ENCODE results near the gene EOMES.
A peak's percentile ranks its signal among the peaks of the same experiment; 100 is the strongest.

The EOMES gene

GRCh38 chr3:27680517-27681246 lies 41.4 kb downstream of the EOMES start:
- H3K4me3 ChIP-seq (ENCODE audit: extremely low read depth, insufficient read depth, low read length, poor library complexity, severe bottlenecking), result no peak overlapping the region
- peaks cover 5% of the 10 kb centered on the region for H3K4me1 ChIP-seq (ENCODE audit: control insufficient read depth, insufficient read depth, low read length, poor library complexity, severe bottlenecking)
- peak overlapping the region; percentile 36 for H3K27ac ChIP-seq (ENCODE audit: low read depth, low read length, severe bottlenecking)
- no peaks in the 10 kb centered on the region for H3K9me3 ChIP-seq (ENCODE audit: control insufficient read depth, low read length)
- no peaks in the 10 kb centered on the region for H3K36me3 ChIP-seq (ENCODE audit: control insufficient read depth, insufficient read depth, low read length)
- WGBS, 2 experiments (ENCODE audit: insufficient coverage in 2 of 2), result 20 to 38% methylated on average over 2 to 4 of the region's 5 CpGs

- no peaks in the 10 kb centered on the region for H3K36me3 ChIP-seq (ENCODE audit: control insufficient read depth, insufficient read depth, low read length)
- no peaks in the 10 kb centered on the region for H3K9me3 ChIP-seq (ENCODE audit: control insufficient read depth, low read length)
- H3K4me3 ChIP-seq (ENCODE audit: extremely low read depth, insufficient read depth, low read length, poor library complexity, severe bottlenecking), result no peak overlapping the region
- peaks cover 5% of the 10 kb centered on the region for H3K4me1 ChIP-seq (ENCODE audit: control insufficient read depth, insufficient read depth, low read length, poor library complexity, severe bottlenecking)
- WGBS, 2 experiments (ENCODE audit: insufficient coverage in 2 of 2), result 86 to 100% methylated on average over 1 of the region's 1 CpG
- H3K27ac ChIP-seq (ENCODE audit: low read depth, low read length, severe bottlenecking), result no peak overlapping the region
Observed at GRCh38 chr3:27679691-27680090, 42.4 kb downstream of the EOMES start.

- Histone ChIP-seq H3K9me3 (ENCODE audit: control insufficient read depth, low read length) (no peaks in the 10 kb centered on the region), H3K4me1 (ENCODE audit: control insufficient read depth, insufficient read depth, low read length, poor library complexity, severe bottlenecking) (peaks cover 5% of the 10 kb centered on the region), H3K36me3 (ENCODE audit: control insufficient read depth, insufficient read depth, low read length) (no peaks in the 10 kb centered on the region), H3K27ac (ENCODE audit: low read depth, low read length, severe bottlenecking) (no peak overlapping the region), H3K4me3 (ENCODE audit: extremely low read depth, insufficient read depth, low read length, poor library complexity, severe bottlenecking) (no peak overlapping the region)
Observed at GRCh38 chr3:27678234-27678633, 43.9 kb downstream of the EOMES start.

GRCh38 chr3:27677565-27677964 lies 44.6 kb downstream of the EOMES start:
- no peaks in the 10 kb centered on the region for H3K9me3 ChIP-seq (ENCODE audit: control insufficient read depth, low read length)
- H3K4me1 ChIP-seq (ENCODE audit: control insufficient read depth, insufficient read depth, low read length, poor library complexity, severe bottlenecking), result peaks cover 5% of the 10 kb centered on the region
- WGBS, 2 experiments (ENCODE audit: insufficient coverage in 2 of 2), result no CpG with 5 or more reads among the region's 3 CpGs
- no peak overlapping the region for H3K4me3 ChIP-seq (ENCODE audit: extremely low read depth, insufficient read depth, low read length, poor library complexity, severe bottlenecking)
- H3K27ac ChIP-seq (ENCODE audit: low read depth, low read length, severe bottlenecking), result no peak overlapping the region
- H3K36me3 ChIP-seq (ENCODE audit: control insufficient read depth, insufficient read depth, low read length), result no peaks in the 10 kb centered on the region

GRCh38 chr3:27675287-27675686 lies 46.8 kb downstream of the EOMES start:
- no peaks in the 10 kb centered on the region for H3K36me3 ChIP-seq (ENCODE audit: control insufficient read depth, insufficient read depth, low read length)
- no peaks in the 10 kb centered on the region for H3K4me1 ChIP-seq (ENCODE audit: control insufficient read depth, insufficient read depth, low read length, poor library complexity, severe bottlenecking)
- WGBS, 2 experiments (ENCODE audit: insufficient coverage in 2 of 2), result 100% methylated on average over 2 of the region's 3 CpGs; no CpG with 5 or more reads in 1 of the 2 experiments
- H3K4me3 ChIP-seq (ENCODE audit: extremely low read depth, insufficient read depth, low read length, poor library complexity, severe bottlenecking), result no peak overlapping the region
- H3K9me3 ChIP-seq (ENCODE audit: control insufficient read depth, low read length), result no peaks in the 10 kb centered on the region
- no peak overlapping the region for H3K27ac ChIP-seq (ENCODE audit: low read depth, low read length, severe bottlenecking)

DNA sequence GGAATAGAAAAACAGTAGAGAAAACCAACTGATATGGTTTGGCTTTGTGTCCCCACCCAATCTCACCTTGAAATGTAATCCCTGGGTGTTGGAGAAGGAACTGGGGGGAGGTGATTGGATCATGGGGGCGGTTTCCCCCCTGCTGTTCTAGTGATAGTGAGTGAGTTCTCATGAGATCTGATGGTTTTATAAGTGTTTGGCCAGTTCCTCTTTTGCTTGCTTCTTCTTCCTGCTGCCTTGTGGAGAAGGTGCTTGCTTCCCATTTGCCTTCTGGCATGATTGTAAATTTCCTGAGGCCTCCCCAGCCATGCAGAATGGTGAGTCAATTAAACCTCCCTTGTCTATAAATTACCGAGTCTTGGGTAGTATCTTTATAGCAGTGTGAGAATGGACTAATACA lies 48.4 kb downstream of the EOMES start:
- H3K27ac ChIP-seq (ENCODE audit: low read depth, low read length, severe bottlenecking), result no peak overlapping the region
- no peaks in the 10 kb centered on the region for H3K4me1 ChIP-seq (ENCODE audit: control insufficient read depth, insufficient read depth, low read length, poor library complexity, severe bottlenecking)
- no peak overlapping the region for H3K4me3 ChIP-seq (ENCODE audit: extremely low read depth, insufficient read depth, low read length, poor library complexity, severe bottlenecking)
- WGBS, 2 experiments (ENCODE audit: insufficient coverage in 2 of 2), result no CpG with 5 or more reads among the region's 2 CpGs
- H3K36me3 ChIP-seq (ENCODE audit: control insufficient read depth, insufficient read depth, low read length), result no peaks in the 10 kb centered on the region
- H3K9me3 ChIP-seq (ENCODE audit: control insufficient read depth, low read length), result no peaks in the 10 kb centered on the region

DNA sequence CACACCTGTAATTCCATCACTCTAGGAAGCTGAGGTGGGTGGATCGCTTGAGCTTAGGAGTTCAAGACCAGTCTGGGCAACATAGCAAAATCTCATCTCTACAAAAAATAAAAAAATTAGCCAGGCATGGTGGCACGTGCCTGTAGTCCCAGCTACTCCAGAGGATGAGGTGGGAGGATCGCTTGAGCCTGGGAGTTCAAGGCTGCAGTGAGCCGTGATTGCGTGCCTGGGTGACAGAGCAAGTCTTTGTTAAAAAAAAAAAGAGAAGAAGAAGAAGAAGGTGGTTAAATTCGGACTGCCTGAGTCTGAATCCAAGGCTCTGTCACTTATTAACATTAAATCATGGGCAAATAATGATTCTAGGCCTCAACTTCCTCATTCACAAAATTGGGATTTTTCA lies 51.0 kb downstream of the EOMES start:
- Histone ChIP-seq H3K4me1 (ENCODE audit: control insufficient read depth, insufficient read depth, low read length, poor library complexity, severe bottlenecking) (peaks cover 8% of the 10 kb centered on the region), H3K9me3 (ENCODE audit: control insufficient read depth, low read length) (no peaks in the 10 kb centered on the region), H3K27ac (ENCODE audit: low read depth, low read length, severe bottlenecking) (no peak overlapping the region), H3K36me3 (ENCODE audit: control insufficient read depth, insufficient read depth, low read length) (no peaks in the 10 kb centered on the region), H3K4me3 (ENCODE audit: extremely low read depth, insufficient read depth, low read length, poor library complexity, severe bottlenecking) (no peak overlapping the region)
- WGBS, 2 experiments (ENCODE audit: insufficient coverage in 2 of 2), result 74% methylated on average over 5 of the region's 6 CpGs; no CpG with 5 or more reads in 1 of the 2 experiments

- Histone ChIP-seq H3K4me3 (ENCODE audit: extremely low read depth, insufficient read depth, low read length, poor library complexity, severe bottlenecking) (no peak overlapping the region), H3K36me3 (ENCODE audit: control insufficient read depth, insufficient read depth, low read length) (no peaks in the 10 kb centered on the region), H3K9me3 (ENCODE audit: control insufficient read depth, low read length) (no peaks in the 10 kb centered on the region), H3K4me1 (ENCODE audit: control insufficient read depth, insufficient read depth, low read length, poor library complexity, severe bottlenecking) (peaks cover 8% of the 10 kb centered on the region), H3K27ac (ENCODE audit: low read depth, low read length, severe bottlenecking) (no peak overlapping the region)
Observed at GRCh38 chr3:27670619-27671018, 51.5 kb downstream of the EOMES start.

DNA sequence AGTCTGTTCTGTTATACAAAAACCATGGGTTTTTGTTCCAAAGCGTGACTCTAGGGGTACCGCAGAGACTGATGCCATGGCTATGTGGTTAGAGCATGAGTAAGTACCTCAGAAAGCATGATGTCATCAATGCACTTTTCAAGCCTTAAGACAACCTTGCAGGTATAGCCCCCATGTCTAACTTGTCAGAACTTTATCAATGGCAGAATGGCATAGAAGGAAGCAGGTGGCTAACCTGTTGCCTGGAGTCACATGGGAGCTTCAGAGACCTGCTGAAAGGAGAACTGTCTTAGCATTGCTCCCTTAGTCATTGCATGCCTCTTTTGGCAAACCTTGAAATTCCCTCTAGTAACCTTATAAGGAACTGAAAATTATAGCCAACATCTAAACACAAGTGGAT lies 52.5 kb downstream of the EOMES start:
- Histone ChIP-seq H3K36me3 (ENCODE audit: control insufficient read depth, insufficient read depth, low read length) (no peaks in the 10 kb centered on the region), H3K9me3 (ENCODE audit: control insufficient read depth, low read length) (no peaks in the 10 kb centered on the region), H3K27ac (ENCODE audit: low read depth, low read length, severe bottlenecking) (no peak overlapping the region), H3K4me3 (ENCODE audit: extremely low read depth, insufficient read depth, low read length, poor library complexity, severe bottlenecking) (no peak overlapping the region), H3K4me1 (ENCODE audit: control insufficient read depth, insufficient read depth, low read length, poor library complexity, severe bottlenecking) (peaks cover 8% of the 10 kb centered on the region)
- WGBS, 2 experiments (ENCODE audit: insufficient coverage in 2 of 2), result 81% methylated on average over 2 of the region's 2 CpGs; no CpG with 5 or more reads in 1 of the 2 experiments

- Histone ChIP-seq H3K4me3 (ENCODE audit: extremely low read depth, insufficient read depth, low read length, poor library complexity, severe bottlenecking) (no peak overlapping the region), H3K9me3 (ENCODE audit: control insufficient read depth, low read length) (no peaks in the 10 kb centered on the region), H3K27ac (ENCODE audit: low read depth, low read length, severe bottlenecking) (no peak overlapping the region), H3K36me3 (ENCODE audit: control insufficient read depth, insufficient read depth, low read length) (no peaks in the 10 kb centered on the region), H3K4me1 (ENCODE audit: control insufficient read depth, insufficient read depth, low read length, poor library complexity, severe bottlenecking) (peaks cover 8% of the 10 kb centered on the region)
- 48 to 58% methylated on average over 2 of the region's 2 CpGs for WGBS, 2 experiments (ENCODE audit: insufficient coverage in 2 of 2)
Observed at GRCh38 chr3:27667751-27668150, 54.4 kb downstream of the EOMES start.

- H3K9me3 ChIP-seq (ENCODE audit: control insufficient read depth, low read length), result no peaks in the 10 kb centered on the region
- 26 to 37% methylated on average over 3 of the region's 3 CpGs for WGBS, 2 experiments (ENCODE audit: insufficient coverage in 2 of 2)
- H3K27ac ChIP-seq (ENCODE audit: low read depth, low read length, severe bottlenecking), result peak overlapping the region; percentile 53
- H3K4me3 ChIP-seq (ENCODE audit: extremely low read depth, insufficient read depth, low read length, poor library complexity, severe bottlenecking), result no peak overlapping the region
- H3K36me3 ChIP-seq (ENCODE audit: control insufficient read depth, insufficient read depth, low read length), result no peaks in the 10 kb centered on the region
- H3K4me1 ChIP-seq (ENCODE audit: control insufficient read depth, insufficient read depth, low read length, poor library complexity, severe bottlenecking), result peaks cover 8% of the 10 kb centered on the region
Observed at GRCh38 chr3:27666708-27667107, 55.4 kb downstream of the EOMES start.

All from mesodermal cell (in vitro differentiated cells).